Measurements from ENCODE around the gene SCAMP1.
A peak's percentile ranks its signal among the peaks of the same experiment; 100 is the strongest.

The SCAMP1 gene

DNA sequence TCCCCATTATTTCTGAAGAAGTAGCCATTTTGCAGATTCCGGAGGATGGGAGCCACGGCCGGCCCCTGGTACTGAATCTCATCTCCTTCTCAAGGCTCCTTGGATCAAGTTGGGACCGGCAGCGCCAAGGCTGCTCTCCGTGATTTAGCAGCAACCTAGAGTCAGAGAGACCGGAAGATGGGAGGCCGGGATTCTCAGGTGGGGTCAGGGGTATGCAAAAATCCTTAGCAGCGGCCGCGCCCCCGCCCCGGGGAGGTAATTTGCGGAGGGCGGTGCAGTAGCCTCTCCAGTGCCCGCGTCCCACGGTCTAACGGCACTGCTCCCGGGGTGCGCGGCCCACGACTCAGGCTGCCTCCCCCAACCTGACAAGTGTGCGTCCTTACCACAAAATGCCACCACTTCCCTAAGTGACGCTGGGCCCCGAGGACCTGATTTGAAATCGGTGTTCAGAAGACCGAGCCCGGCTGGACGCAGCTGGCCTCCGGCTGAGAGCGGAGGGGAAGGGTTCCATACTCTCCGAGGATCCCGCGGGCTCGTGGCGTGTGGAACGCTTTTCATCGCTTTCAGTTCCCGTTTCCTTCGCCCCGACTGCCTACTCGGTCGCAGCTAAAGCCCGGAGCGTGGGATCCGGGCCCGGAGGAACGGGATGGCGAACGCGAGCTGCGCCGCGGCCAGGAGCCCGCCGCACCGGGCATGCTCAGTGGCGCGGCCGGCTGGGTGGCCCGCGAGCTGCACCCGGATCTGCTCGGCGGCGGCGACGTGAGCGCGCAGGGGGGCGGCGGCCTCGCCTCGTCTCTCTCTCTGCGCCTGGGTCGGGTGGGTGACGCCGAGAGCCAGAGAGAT lies at the start of gene SCAMP1:
SCAMP1 (plus strand) TSS at position 787 of the 843 bp plus-strand sequence; CDS start at position 842, 55 bp downstream.
- 0 out of 2 replicates have a peak, but pooled peaks have one; percentile 50 for TF ChIP-seq CTCF (IDR thresholded peaks at IDR 0.05; ENCODE audit: borderline replicate concordance, insufficient read depth, low read depth, low read length)
- H3K4me3 ChIP-seq (ENCODE audit: low read depth, low read length) = peak within 1 kb of the TSS; percentile 99

DNA sequence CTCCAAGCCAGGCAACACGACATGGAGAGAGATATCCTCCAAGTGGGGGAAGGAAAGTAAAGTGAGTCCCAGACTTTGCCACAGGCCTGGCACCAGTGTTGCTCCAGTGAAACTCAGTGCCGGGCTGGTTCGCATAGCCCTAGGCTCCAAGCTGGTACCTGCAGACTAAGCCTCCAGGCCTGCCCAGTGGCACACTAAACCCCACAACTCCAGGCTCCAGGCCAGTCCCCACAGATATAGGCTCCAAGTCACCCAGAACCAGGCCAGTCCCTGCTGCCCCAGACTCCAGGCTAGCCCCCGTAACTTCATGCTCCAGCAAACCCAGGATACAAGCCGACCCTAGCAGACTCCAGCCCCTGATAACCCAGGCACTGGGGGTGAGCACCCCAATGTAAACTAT lies 42.9 kb upstream of the SCAMP1 start:
- no peak for TF ChIP-seq CTCF (IDR thresholded peaks at IDR 0.05; ENCODE audit: borderline replicate concordance, insufficient read depth, low read depth, low read length)
- H3K4me3 ChIP-seq (ENCODE audit: low read depth, low read length) = no peak overlapping the region

DNA sequence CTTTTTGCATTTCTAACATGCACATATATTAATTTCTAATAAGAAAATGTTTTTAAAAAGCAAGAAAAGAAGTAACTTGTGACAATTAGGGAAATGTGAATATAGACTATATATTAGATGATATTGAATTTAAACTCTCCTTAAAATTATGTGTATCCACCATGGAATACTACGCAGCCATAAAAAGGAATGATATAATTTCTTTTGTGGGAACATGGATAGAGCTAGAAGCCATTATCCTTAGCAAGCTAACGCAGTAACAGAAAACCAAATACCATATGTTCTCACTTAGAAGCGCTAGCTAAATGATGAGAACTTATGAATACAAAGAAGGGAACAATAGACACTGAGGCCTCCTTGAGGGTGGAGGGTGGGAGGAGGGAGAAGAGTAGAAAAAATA lies 42.1 kb upstream of the SCAMP1 start:
- no peak for TF ChIP-seq CTCF (IDR thresholded peaks at IDR 0.05; ENCODE audit: borderline replicate concordance, insufficient read depth, low read depth, low read length)
- H3K4me3 ChIP-seq (ENCODE audit: low read depth, low read length) = no peak overlapping the region

DNA sequence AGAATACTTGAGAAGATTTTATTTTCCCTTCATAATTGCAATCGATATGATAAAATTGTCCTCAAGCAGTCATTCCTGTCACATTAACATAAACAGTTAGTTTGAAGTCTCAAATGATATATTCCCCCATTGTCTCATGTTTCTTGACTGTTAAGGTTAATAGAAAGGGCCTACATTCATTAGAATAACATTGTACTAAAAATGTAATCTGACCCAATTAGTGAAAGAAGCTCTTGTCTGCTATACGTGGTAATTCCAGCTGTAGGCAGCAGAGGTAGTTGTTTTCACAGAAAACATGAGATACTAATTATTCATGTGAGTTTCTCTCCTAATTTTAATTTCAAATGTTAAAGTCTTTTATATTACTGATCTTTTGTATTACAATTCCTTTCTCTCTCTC lies 40.0 kb upstream of the SCAMP1 start:
- H3K4me3 ChIP-seq (ENCODE audit: low read depth, low read length) = no peak overlapping the region
- TF ChIP-seq CTCF (IDR thresholded peaks at IDR 0.05; ENCODE audit: borderline replicate concordance, insufficient read depth, low read depth, low read length) = peak; percentile 40; the same call in 1 of the 2 replicates

GRCh38 chr5:78323241-78323640 lies 37.2 kb upstream of the SCAMP1 start:
- no peak overlapping the region for H3K4me3 ChIP-seq (ENCODE audit: low read depth, low read length)
- no peak for TF ChIP-seq CTCF (IDR thresholded peaks at IDR 0.05; ENCODE audit: borderline replicate concordance, insufficient read depth, low read depth, low read length)

GRCh38 chr5:78326930-78327329 lies 33.5 kb upstream of the SCAMP1 start:
- no peak overlapping the region for H3K4me3 ChIP-seq (ENCODE audit: low read depth, low read length)

More at GRCh38 chr5:78326930-78327329, 33.5 kb upstream of the SCAMP1 start:
- TF ChIP-seq CTCF (IDR thresholded peaks at IDR 0.05; ENCODE audit: borderline replicate concordance, insufficient read depth, low read depth, low read length) = no peak
